Lung (tissue), 12 donors: Measurements from ENCODE around the gene FHL1. TPM values are rescaled to one million over a fixed set of nuclear protein-coding genes. Genes with fewer than 3 reads are reported as not detected.

ENCODE experiments used
- ATAC-seq: fragments of 200-7000 bp; cut with Tn5 transposase; one replicate; pipeline ENCODE4 v1.9.1; 2020; ENCODE audit warnings: moderate number of reproducible peaks; ENCODE audit not compliant: insufficient read depth, low FRiP score
- DNase-seq, 3 donors: peaks; one replicate each; pipeline ENCODE4 v3.0.0-alpha.2; 2013 to 2017
- H3K27ac ChIP-seq, 2 donors: one replicate each; pipeline ENCODE4 v1.5.1; 2013; ENCODE audit warnings: mild to moderate bottlenecking in 2 of 2, moderate library complexity in 2 of 2, control low read depth in 1 of 2, inconsistent platforms in 1 of 2, low read depth in 1 of 2, low read length in 1 of 2
- H3K27me3 ChIP-seq, 3 donors: one replicate each; pipeline ENCODE4 v1.5.1; 2013; ENCODE audit warnings: low read length in 2 of 3; ENCODE audit not compliant: control insufficient read depth in 3 of 3, insufficient read depth in 3 of 3
- H3K36me3 ChIP-seq, 4 donors: one replicate each; pipeline ENCODE4 v1.5.1; 2013; ENCODE audit warnings: low read length in 4 of 4, mild to moderate bottlenecking in 1 of 4, moderate library complexity in 1 of 4; ENCODE audit not compliant: control insufficient read depth in 4 of 4, insufficient read depth in 4 of 4
- H3K4me1 ChIP-seq, 5 donors: one replicate each; pipeline ENCODE4 v1.5.1; 2013; ENCODE audit warnings: low read length in 5 of 5, mild to moderate bottlenecking in 2 of 5, moderate library complexity in 1 of 5; ENCODE audit not compliant: control insufficient read depth in 5 of 5, insufficient read depth in 5 of 5
- H3K4me3 ChIP-seq: one replicate; pipeline ENCODE4 v1.5.1; 2013; ENCODE audit warnings: mild to moderate bottlenecking, control low read depth, moderate library complexity
- H3K9ac ChIP-seq, 2 donors: one replicate each; pipeline ENCODE4 v1.5.1; 2013; ENCODE audit warnings: low read length in 2 of 2, control low read depth in 1 of 2; ENCODE audit not compliant: insufficient read depth in 1 of 2
- H3K9me3 ChIP-seq, 4 donors: one replicate each; pipeline ENCODE4 v1.5.1; 2013; ENCODE audit warnings: low read length in 3 of 4, mild to moderate bottlenecking in 1 of 4, moderate library complexity in 1 of 4; ENCODE audit not compliant: control insufficient read depth in 4 of 4, insufficient read depth in 3 of 4
- CTCF ChIP-seq: IDR thresholded peaks from 2 replicates; pipeline ENCODE4 v1.5.1; 2012; ENCODE audit warnings: mild to moderate bottlenecking; ENCODE audit errors: control extremely low read depth, extremely low read depth
- WGBS, 2 donors: extraction: QIAGEN DNeasy Blood & Tissue Kit; methylation state at CpG; one replicate each; pipeline ENCODE4 v1.1.7; 2013; 5-methylcytosine and 5-hydroxymethylcytosine counted together
- polyA plus RNA-seq, 2 donors: library from polyadenylated mRNA; stranded (reverse); fragments of 200-250 nt; gene quantifications; one replicate each; pipeline ENCODE4 v1.2.1, GENCODE V29; 2013
- total RNA-seq, 2 donors: library from RNA; depleted of rRNA in 1 of 2; stranded (reverse); fragments of >200 nt in 1 of 2; gene quantifications; one replicate each; pipeline ENCODE4 v1.2.1, GENCODE V29; 2014 to 2021
- donor health status: control.
- donor health status: control.
- donor health status: Bipolar disorder and iron deficiency.
- donor health status: healthy.
- donor health status: DM: yes; HTN: yes; CAD: no.

Gene FHL1
- total and polyA plus RNA-seq, 4 donors, result 49.6 to 313 (median 150) TPM

GRCh38 chrX:136210243-136210642 lies 62.9 kb downstream of the FHL1 start:
- H3K9ac ChIP-seq, result no peak overlapping the region
- peaks cover 0 to 5% (median 3%) of the 10 kb centered on the region in 3 donors for H3K27me3 ChIP-seq
- WGBS, 2 donors, result 11 to 61% methylated on average over 7 of the region's 7 CpGs
- no peak for DNase-seq
- H3K4me1 ChIP-seq, result peaks cover 0 to 4% (median 2%) of the 10 kb centered on the region in 5 donors
- no peak for TF ChIP-seq CTCF
- H3K9me3 ChIP-seq, result peaks cover 0 to 5% (median 0%) of the 10 kb centered on the region in 4 donors
- no peak for ATAC-seq
- H3K27ac ChIP-seq, result no peak overlapping the region
- H3K36me3 ChIP-seq, result peaks cover 0 to 14% (median 2%) of the 10 kb centered on the region in 4 donors
- no peak overlapping the region for H3K4me3 ChIP-seq

GRCh38 chrX:136210806-136211205 lies 63.5 kb downstream of the FHL1 start:
- 28 to 66% methylated on average over 5 of the region's 5 CpGs for WGBS, 2 donors
- TF ChIP-seq CTCF, result no peak
- no peak for DNase-seq
- H3K27me3 ChIP-seq, result peaks cover 0 to 5% (median 3%) of the 10 kb centered on the region in 3 donors
- H3K36me3 ChIP-seq, result peaks cover 0 to 14% (median 2%) of the 10 kb centered on the region in 4 donors
- peaks cover 0 to 4% (median 0%) of the 10 kb centered on the region in 4 donors for H3K9me3 ChIP-seq
- H3K9ac ChIP-seq, result no peak overlapping the region
- peaks cover 0 to 4% (median 1%) of the 10 kb centered on the region in 5 donors for H3K4me1 ChIP-seq
- H3K4me3 ChIP-seq, result no peak overlapping the region
- no peak for ATAC-seq
- no peak overlapping the region for H3K27ac ChIP-seq

GRCh38 chrX:136211766-136212556 lies 64.6 kb downstream of the FHL1 start:
- TF ChIP-seq CTCF, result no peak
- H3K27ac ChIP-seq, result no peak overlapping the region
- ATAC-seq, result no peak

More at GRCh38 chrX:136211766-136212556, 64.6 kb downstream of the FHL1 start:
- Histone ChIP-seq H3K4me3 (no peak overlapping the region), H3K9ac (no peak overlapping the region), H3K9me3 (no peaks in the 10 kb centered on the region), H3K36me3 (peaks cover 0 to 8% (median 2%) of the 10 kb centered on the region in 4 donors), H3K27me3 (peaks cover 0 to 5% (median 3%) of the 10 kb centered on the region in 3 donors), H3K4me1 (peaks cover 0 to 4% (median 0%) of the 10 kb centered on the region in 5 donors)
- DNase-seq, result no peak
- 76 to 82% methylated on average over 10 to 11 of the region's 11 CpGs for WGBS, 2 donors
